Fibroblast of villous mesenchyme (primary cell): ENCODE results near the gene CCPG1. TPM values are rescaled to one million over a fixed set of nuclear protein-coding genes. Genes with fewer than 3 reads are reported as not detected.

Source experiments
- DNase-seq: peaks from one replicate; pipeline ENCODE4 v3.0.0-alpha.2; 2010; ENCODE audit warnings: low read depth
- H3K4me3 ChIP-seq: 2 replicates; pipeline ENCODE4 v1.5.1; 2011; ENCODE audit warnings: low read depth, mild to moderate bottlenecking, low read length
- total RNA-seq: library from RNA; depleted of rRNA; stranded (reverse); fragments of >200 nt; gene quantifications from 2 replicates; pipeline ENCODE4 v1.2.3, GENCODE V29; 2012
- TF ChIP-seq, protein P1 (sequence below): IDR thresholded peaks from 2 replicates; pipeline ENCODE4 v1.5.1; 2012; ENCODE audit warnings: low read depth, mild to moderate bottlenecking, low read length; ENCODE audit not compliant: insufficient read depth

Gene CCPG1
- total RNA-seq, 1 donor = 42.3 TPM

DNA sequence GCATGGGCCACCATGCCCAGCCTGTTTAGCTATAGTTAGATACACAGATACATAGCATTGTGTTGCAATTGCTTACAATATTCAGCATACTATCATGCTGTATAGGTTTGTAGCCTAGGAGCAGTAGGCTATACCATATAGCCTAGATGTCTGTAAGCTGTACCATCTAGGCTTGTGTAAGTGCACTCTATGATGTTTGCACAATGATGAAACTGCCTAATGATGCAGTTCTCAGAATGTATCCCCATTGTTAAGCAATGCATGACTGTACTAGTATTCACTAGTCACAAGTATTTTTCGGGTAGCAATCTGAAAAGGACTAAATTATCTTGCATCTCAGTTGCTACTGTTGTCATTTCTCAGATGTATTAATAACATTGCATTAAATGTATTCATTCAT, 73.2 kb downstream of the CCPG1 start:
- no peak for DNase-seq
- H3K4me3 ChIP-seq = no peak overlapping the region
- TF ChIP-seq, protein P1, sequence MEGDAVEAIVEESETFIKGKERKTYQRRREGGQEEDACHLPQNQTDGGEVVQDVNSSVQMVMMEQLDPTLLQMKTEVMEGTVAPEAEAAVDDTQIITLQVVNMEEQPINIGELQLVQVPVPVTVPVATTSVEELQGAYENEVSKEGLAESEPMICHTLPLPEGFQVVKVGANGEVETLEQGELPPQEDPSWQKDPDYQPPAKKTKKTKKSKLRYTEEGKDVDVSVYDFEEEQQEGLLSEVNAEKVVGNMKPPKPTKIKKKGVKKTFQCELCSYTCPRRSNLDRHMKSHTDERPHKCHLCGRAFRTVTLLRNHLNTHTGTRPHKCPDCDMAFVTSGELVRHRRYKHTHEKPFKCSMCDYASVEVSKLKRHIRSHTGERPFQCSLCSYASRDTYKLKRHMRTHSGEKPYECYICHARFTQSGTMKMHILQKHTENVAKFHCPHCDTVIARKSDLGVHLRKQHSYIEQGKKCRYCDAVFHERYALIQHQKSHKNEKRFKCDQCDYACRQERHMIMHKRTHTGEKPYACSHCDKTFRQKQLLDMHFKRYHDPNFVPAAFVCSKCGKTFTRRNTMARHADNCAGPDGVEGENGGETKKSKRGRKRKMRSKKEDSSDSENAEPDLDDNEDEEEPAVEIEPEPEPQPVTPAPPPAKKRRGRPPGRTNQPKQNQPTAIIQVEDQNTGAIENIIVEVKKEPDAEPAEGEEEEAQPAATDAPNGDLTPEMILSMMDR = no peak

DNA sequence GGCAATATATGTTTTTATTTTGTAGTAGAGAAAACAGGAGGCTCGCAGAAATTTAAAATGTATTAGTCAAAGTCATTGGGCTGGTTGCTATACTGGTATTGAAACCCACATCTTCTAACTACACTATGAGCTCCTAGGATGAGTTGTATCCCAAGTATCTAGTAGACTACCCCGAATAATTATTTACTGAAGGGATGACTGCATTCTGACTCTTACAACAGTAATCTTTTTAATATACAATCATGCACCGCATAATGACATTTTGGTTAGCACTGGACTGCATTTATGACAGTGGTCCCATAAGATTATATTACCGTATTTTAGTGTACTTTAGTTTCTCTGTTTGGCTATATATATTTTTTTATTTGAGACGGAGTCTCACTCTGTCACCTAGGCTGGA, 73.8 kb downstream of the CCPG1 start:
- TF ChIP-seq, protein P1 = no peak
- DNase-seq = no peak

DNA sequence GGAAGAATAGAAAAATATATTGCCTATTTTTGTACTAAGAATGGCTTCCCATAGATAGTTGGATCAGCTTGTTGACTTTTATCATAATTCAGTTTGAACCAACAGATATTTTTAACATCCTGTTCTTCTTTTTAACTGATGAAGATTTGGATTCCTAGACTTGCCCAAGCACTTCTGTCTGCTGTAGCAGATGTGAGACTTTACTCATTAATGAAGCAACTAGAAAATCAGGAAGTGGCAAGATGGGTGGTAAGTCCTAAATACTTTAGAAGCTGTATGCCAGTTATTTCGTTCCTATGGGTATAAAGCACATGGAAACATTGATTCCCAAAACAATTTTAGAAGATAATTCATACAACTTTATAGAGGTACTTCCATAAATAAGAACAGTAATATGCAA, 80.8 kb downstream of the CCPG1 start:
- H3K4me3 ChIP-seq = no peak overlapping the region
- DNase-seq = no peak
- TF ChIP-seq, protein P1 = no peak

More for the DNA sequence above, 73.8 kb downstream of the CCPG1 start:
- no peak overlapping the region for H3K4me3 ChIP-seq

DNA sequence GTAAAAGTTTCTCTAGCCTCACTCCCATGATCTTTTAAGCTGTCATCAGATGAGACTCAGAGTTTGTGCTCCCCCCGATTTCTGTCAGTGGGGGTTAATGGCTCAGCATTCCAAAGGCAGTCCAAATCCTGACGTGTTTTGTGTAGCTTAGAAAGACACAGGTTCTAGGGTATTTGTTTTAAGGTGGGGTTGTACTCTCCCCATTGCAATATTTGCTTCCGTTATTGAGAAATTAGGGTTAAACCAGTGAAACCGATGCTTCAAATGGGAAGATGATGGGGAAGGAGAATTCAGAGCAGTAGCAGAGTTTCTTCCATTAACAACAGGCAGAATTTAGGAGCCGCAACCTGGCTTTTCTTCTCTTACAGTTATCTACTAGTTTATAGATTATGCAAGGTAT, 85.7 kb downstream of the CCPG1 start:
- DNase-seq = no peak
- TF ChIP-seq, protein P1 = no peak
- no peak overlapping the region for H3K4me3 ChIP-seq

DNA sequence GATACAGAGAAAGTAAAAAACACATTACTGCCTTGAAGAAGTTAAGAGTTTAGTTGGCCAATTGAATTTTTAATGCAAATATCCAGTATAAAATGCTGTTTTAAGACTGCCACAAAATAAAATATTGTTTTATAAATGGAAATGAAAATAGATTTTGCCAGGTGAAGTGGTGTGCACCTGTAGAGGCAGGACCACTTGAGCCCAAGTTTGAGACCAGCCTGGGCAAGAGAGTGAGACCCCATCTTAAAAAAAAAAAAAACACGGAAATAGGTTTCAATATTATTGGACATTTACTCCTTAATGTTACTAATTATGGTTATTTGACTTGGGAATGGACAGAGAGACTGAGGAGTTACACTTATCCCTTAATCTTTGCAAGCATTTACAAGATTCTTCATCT, 87.2 kb downstream of the CCPG1 start:
- TF ChIP-seq, protein P1 = no peak
- no peak for DNase-seq
- no peak overlapping the region for H3K4me3 ChIP-seq

DNA sequence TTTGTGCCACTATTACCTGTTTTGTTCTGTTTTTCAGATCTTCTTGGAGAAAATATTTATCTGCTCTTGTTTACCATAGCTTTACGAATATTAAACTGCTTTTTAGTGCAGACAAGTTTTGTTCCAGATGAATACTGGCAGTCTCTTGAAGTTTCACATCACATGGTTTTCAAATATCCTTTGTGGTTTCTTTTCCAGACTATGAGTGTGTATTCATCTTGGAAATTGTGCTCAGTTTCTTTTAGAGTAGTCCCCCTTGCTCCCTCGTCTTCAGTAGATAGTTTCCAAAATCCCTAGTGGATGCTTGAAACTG, 88.0 kb downstream of the CCPG1 start:
- peak overlapping the region; percentile 98 for H3K4me3 ChIP-seq
- peak; percentile 4 for DNase-seq
- TF ChIP-seq, protein P1 = no peak

DNA sequence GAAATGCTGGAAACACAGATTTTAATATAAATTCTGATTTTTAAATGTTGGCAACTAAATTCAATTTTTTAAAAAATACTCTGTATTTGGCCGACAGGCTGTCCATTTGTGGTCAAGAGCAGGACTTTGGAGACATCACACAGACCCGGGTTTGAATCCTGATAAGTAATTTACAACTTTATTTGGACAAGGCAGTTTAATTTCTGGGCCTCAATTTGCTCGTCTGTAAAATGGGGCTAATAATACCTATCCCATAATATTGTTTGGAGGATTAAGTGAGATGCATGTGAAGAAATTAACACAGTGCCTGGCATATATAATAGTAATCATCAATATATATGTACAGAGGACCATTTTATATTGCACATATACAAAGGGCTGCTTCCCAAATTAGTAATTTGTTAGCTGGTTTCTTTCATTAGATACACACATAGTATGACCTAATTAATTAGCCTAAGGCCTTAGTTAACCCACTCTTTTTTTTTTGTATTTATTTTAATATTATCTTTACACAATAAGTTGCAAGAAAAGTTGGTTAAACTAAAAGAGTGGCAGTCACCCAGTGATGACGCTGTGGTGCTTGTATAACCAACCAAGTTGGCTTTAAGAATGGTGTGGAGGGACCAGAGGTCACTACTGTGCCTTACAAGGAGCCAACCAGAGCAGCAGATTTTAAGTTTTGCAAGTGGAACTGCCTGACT, 88.5 kb downstream of the CCPG1 start:
- TF ChIP-seq, protein P1 = no peak
- DNase-seq = peak; percentile 33

More for the DNA sequence above, 88.5 kb downstream of the CCPG1 start:
- peak overlapping the region; percentile 98 for H3K4me3 ChIP-seq
